RWPE2 (cell line): ENCODE data around the gene CDC14A.

Experiments
- ATAC-seq: fragments of 200-7000 bp; cut with Tn5 transposase; 3 replicates; pipeline ENCODE4 v1.9.1; 2021; ENCODE audit warnings: low read depth
- DNase-seq: peaks from one replicate; pipeline ENCODE4 v3.0.0-alpha.2; 2020; ENCODE audit warnings: low spot score
- H3K27ac ChIP-seq: fragments of 450-650 bp; 2 replicates; pipeline ENCODE4 v1.5.1; 2017; ENCODE audit warnings: mild to moderate bottlenecking; ENCODE audit not compliant: poor library complexity, severe bottlenecking
- H3K27me3 ChIP-seq: fragments of 250-450 bp; sonication (Bioruptor Pico); 2 replicates; pipeline ENCODE4 v1.5.1; 2021; ENCODE audit warnings: mild to moderate bottlenecking, moderate library complexity; ENCODE audit not compliant: insufficient read depth, poor library complexity, severe bottlenecking
- H3K36me3 ChIP-seq: fragments of 250-450 bp; sonication (Bioruptor Pico); 2 replicates; pipeline ENCODE4 v1.5.1; 2020; ENCODE audit warnings: low read depth, mild to moderate bottlenecking, moderate library complexity
- H3K4me1 ChIP-seq: fragments of 250-450 bp; sonication (Bioruptor Pico); 2 replicates; pipeline ENCODE4 v1.5.1; 2021; ENCODE audit warnings: mild to moderate bottlenecking, moderate library complexity; ENCODE audit not compliant: insufficient read depth, poor library complexity, severe bottlenecking
- H3K4me3 ChIP-seq: fragments of 250-450 bp; sonication (Bioruptor Pico); 2 replicates; pipeline ENCODE4 v1.5.1; 2021; ENCODE audit warnings: mild to moderate bottlenecking, moderate library complexity; ENCODE audit not compliant: severe bottlenecking
- H3K9me3 ChIP-seq: fragments of 250-450 bp; sonication (Bioruptor Pico); 2 replicates; pipeline ENCODE4 v1.5.1; 2021; ENCODE audit warnings: mild to moderate bottlenecking, moderate library complexity; ENCODE audit not compliant: severe bottlenecking
- TF ChIP-seq, protein P1 (sequence below): fragments of 450-650 bp; IDR thresholded peaks from one replicate; pipeline ENCODE4 v1.5.1; 2017; ENCODE audit warnings: mild to moderate bottlenecking, moderate library complexity; ENCODE audit not compliant: poor library complexity, severe bottlenecking

Gene CDC14A

DNA sequence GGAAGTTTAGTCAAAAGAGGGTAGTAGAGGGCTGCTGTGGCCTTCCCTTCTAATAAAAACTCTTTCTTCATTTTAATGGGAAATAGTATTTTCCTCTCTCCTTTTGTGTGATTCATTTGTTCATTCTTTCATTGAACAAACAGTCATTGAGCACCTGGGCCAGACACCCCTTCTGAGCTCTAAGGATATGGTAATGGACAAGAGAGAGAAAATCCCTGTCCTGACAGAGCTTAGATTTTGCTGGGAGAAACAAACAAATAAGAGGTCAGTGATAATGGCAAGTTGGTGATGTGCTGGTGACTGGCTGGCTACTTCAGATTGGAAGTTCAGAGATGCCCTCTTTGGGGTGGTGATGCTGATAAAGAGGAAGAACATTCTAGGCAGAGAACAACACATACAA lies 59.3 kb downstream of the CDC14A start:
- Histone ChIP-seq H3K4me1 (peaks cover 3% of the 10 kb centered on the region), H3K27me3 (no peaks in the 10 kb centered on the region), H3K9me3 (no peaks in the 10 kb centered on the region), H3K4me3 (no peak overlapping the region), H3K27ac (no peak overlapping the region), H3K36me3 (no peaks in the 10 kb centered on the region)
- TF ChIP-seq, protein P1, sequence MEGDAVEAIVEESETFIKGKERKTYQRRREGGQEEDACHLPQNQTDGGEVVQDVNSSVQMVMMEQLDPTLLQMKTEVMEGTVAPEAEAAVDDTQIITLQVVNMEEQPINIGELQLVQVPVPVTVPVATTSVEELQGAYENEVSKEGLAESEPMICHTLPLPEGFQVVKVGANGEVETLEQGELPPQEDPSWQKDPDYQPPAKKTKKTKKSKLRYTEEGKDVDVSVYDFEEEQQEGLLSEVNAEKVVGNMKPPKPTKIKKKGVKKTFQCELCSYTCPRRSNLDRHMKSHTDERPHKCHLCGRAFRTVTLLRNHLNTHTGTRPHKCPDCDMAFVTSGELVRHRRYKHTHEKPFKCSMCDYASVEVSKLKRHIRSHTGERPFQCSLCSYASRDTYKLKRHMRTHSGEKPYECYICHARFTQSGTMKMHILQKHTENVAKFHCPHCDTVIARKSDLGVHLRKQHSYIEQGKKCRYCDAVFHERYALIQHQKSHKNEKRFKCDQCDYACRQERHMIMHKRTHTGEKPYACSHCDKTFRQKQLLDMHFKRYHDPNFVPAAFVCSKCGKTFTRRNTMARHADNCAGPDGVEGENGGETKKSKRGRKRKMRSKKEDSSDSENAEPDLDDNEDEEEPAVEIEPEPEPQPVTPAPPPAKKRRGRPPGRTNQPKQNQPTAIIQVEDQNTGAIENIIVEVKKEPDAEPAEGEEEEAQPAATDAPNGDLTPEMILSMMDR, result no peak
- ATAC-seq, result no peak
- DNase-seq, result no peak

- TF ChIP-seq, protein P1, result no peak
- Histone ChIP-seq H3K9me3 (no peaks in the 10 kb centered on the region), H3K4me1 (peaks cover 3% of the 10 kb centered on the region), H3K27me3 (no peaks in the 10 kb centered on the region), H3K36me3 (no peaks in the 10 kb centered on the region), H3K4me3 (no peak overlapping the region), H3K27ac (no peak overlapping the region)
- ATAC-seq (no peak), DNase-seq (no peak)
Measured at GRCh38 chr1:100413035-100413434, 60.7 kb downstream of the CDC14A start.

DNA sequence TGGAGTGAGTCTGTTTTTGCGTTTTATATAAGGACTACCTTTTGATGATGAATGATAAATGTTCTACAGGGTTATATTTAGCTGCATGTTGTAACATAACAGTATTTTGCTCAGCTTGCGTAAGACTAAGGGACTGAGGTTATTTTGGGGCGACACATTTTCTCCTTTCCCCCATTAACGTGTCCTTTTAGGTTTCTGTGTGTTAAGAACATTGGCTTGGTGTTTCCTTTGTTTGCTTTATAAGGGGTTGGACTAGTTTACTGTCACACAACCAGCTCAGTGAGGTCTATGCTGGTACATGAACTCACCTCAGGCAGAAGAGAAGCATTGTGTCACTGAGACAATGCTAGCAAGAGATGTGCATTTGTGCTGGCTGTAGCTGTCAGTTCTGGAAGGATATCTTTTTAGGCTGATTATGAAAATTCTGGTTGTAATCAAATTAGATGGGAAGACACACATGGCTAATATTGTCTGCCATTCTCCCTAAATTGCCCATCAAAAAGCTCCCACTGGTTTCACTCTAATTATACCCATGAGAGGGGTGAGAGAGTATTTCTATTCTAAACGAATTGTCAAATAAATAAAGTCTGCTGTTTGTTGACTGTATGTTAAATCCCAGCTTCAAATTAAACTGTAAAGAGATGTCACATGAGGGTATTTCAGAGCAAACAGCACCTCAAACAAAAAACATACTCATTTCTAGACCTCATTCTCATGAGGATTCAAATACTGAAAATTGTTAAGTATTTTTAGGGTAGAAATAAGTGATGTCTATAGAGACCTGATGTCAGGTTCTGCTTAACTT lies 62.6 kb downstream of the CDC14A start:
- Histone ChIP-seq H3K27me3 (no peaks in the 10 kb centered on the region), H3K36me3 (no peaks in the 10 kb centered on the region)
- TF ChIP-seq, protein P1, result no peak

GRCh38 chr1:100415498-100415778 lies 63.1 kb downstream of the CDC14A start:
- ATAC-seq (no peak), DNase-seq (no peak)
- H3K27me3 ChIP-seq, result no peaks in the 10 kb centered on the region
- TF ChIP-seq, protein P1, result no peak
- no peaks in the 10 kb centered on the region for H3K9me3 ChIP-seq
- no peak overlapping the region for H3K4me3 ChIP-seq
- no peaks in the 10 kb centered on the region for H3K36me3 ChIP-seq
- peaks cover 3% of the 10 kb centered on the region for H3K4me1 ChIP-seq
- H3K27ac ChIP-seq, result no peak overlapping the region

More for the DNA sequence above, 62.6 kb downstream of the CDC14A start:
- ATAC-seq (no peak), DNase-seq (no peak)
- Histone ChIP-seq H3K4me3 (no peak overlapping the region), H3K4me1 (peaks cover 3% of the 10 kb centered on the region), H3K27ac (no peak overlapping the region), H3K9me3 (no peaks in the 10 kb centered on the region)

GRCh38 chr1:100419072-100419471 lies 66.8 kb downstream of the CDC14A start:
- Histone ChIP-seq H3K27me3 (no peaks in the 10 kb centered on the region), H3K4me3 (no peak overlapping the region), H3K4me1 (peaks cover 3% of the 10 kb centered on the region), H3K9me3 (no peaks in the 10 kb centered on the region), H3K36me3 (no peaks in the 10 kb centered on the region), H3K27ac (no peak overlapping the region)
- ATAC-seq, result no peak
- no peak for DNase-seq
- TF ChIP-seq, protein P1, result no peak
